Thoracic aorta (tissue), 2 donors: Measurements from ENCODE around the gene FUT6. TPM values are rescaled to one million over a fixed set of nuclear protein-coding genes. Genes with fewer than 3 reads are reported as not detected.
"Not testable (repeated sequence)": the region's sequence is repeated elsewhere in the genome, so short reads cannot be mapped to it uniquely, and the experiment has no call there.

ENCODE experiments used
- ATAC-seq: fragments of 150-250 bp; one replicate; pipeline ENCODE4 v1.8.0; 2017; ENCODE audit warnings: low read depth; ENCODE audit not compliant: insufficient number of reproducible peaks, low FRiP score
- DNase-seq: peaks from one replicate; pipeline ENCODE4 v3.0.0-alpha.2; 2020; ENCODE audit warnings: low spot score
- H3K27ac ChIP-seq, 2 donors: fragments of 200-600 bp; sonication (generic); 1 replicate in 1 of 2; 2 replicates in 1 of 2; pipeline ENCODE4 v1.5.1; 2016; ENCODE audit warnings: mild to moderate bottlenecking in 2 of 2, moderate library complexity in 2 of 2
- H3K27me3 ChIP-seq: fragments of 200-600 bp; sonication (generic); replicated peaks from 2 replicates; pipeline ENCODE4 v1.6.0; 2016; ENCODE audit warnings: mild to moderate bottlenecking; ENCODE audit not compliant: insufficient read depth
- H3K36me3 ChIP-seq: fragments of 200-600 bp; sonication (generic); one replicate; pipeline ENCODE4 v1.5.1; 2016
- H3K4me1 ChIP-seq, 2 donors: fragments of 200-600 bp; sonication (generic); 1 replicate in 1 of 2; 2 replicates in 1 of 2; pipeline versions ENCODE4 v1.5.1 to v1.6.0; 2016; ENCODE audit warnings: low read depth in 2 of 2, mild to moderate bottlenecking in 1 of 2; ENCODE audit not compliant: control insufficient read depth in 1 of 2
- H3K4me3 ChIP-seq: fragments of 200-600 bp; sonication (generic); 2 replicates; pipeline ENCODE4 v1.5.1; 2016; ENCODE audit warnings: mild to moderate bottlenecking
- H3K9me3 ChIP-seq: fragments of 200-600 bp; sonication (generic); 2 replicates; pipeline ENCODE4 v1.5.1; 2016
- total RNA-seq, 2 donors: library from RNA; depleted of rRNA; stranded (reverse); fragments of >200 nt; gene quantifications; one replicate each; pipeline versions ENCODE4 v1.1.0 to v1.2.3, GENCODE V29; 2016
- TF ChIP-seq, protein P1 (sequence below): fragments of 200-600 bp; sonication (generic); IDR thresholded peaks from one replicate; pipeline ENCODE4 v1.5.1; 2019; ENCODE audit warnings: antibody characterized with exemption

The FUT6 gene
- total RNA-seq, 2 donors from 2014 or later = not detected

DNA sequence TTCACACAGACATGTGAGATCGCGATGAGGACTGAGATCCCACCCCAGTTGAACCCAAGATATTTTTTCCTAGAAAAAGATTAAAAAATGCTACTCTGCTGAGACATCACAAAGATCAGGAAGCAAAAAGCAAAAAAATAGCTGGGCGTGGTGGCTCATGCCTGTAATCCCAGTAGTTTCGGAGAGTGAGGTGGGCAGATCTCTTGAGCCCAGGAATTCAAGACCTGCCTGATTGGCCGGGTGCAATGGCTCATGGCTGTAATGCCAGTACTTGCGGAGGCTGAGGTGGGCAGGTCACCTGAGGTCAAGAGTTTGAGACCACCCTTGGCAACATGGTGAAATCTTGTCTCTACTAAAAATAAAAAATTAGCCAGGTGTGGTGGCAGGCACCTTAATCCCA, 10.7 kb upstream of the FUT6 start:
- Histone ChIP-seq H3K27me3 (no peaks in the 10 kb centered on the region), H3K27ac (no peak overlapping the region), H3K4me3 (no peak overlapping the region), H3K9me3 (no peaks in the 10 kb centered on the region), H3K4me1 (no peaks in the 10 kb centered on the region), H3K36me3 (no peaks in the 10 kb centered on the region)
- DNase-seq (no peak), ATAC-seq (no peak)
- TF ChIP-seq, protein P1, sequence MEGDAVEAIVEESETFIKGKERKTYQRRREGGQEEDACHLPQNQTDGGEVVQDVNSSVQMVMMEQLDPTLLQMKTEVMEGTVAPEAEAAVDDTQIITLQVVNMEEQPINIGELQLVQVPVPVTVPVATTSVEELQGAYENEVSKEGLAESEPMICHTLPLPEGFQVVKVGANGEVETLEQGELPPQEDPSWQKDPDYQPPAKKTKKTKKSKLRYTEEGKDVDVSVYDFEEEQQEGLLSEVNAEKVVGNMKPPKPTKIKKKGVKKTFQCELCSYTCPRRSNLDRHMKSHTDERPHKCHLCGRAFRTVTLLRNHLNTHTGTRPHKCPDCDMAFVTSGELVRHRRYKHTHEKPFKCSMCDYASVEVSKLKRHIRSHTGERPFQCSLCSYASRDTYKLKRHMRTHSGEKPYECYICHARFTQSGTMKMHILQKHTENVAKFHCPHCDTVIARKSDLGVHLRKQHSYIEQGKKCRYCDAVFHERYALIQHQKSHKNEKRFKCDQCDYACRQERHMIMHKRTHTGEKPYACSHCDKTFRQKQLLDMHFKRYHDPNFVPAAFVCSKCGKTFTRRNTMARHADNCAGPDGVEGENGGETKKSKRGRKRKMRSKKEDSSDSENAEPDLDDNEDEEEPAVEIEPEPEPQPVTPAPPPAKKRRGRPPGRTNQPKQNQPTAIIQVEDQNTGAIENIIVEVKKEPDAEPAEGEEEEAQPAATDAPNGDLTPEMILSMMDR = no peak

GRCh38 chr19:5848621-5849020, 9.1 kb upstream of the FUT6 start:
- ATAC-seq, H3K27me3 ChIP-seq, H3K36me3 ChIP-seq, H3K27ac ChIP-seq, DNase-seq, H3K4me3 ChIP-seq, H3K4me1 ChIP-seq, H3K9me3 ChIP-seq: not testable (repeated sequence)

GRCh38 chr19:5847846-5848245, 8.3 kb upstream of the FUT6 start:
- H3K36me3 ChIP-seq, H3K4me3 ChIP-seq, H3K4me1 ChIP-seq, H3K27ac ChIP-seq, DNase-seq, ATAC-seq, H3K27me3 ChIP-seq, H3K9me3 ChIP-seq: not testable (repeated sequence)

- H3K4me1 ChIP-seq = no peaks in the 10 kb centered on the region
- no peak for ATAC-seq
- H3K4me3 ChIP-seq = no peak overlapping the region
- H3K9me3 ChIP-seq = no peaks in the 10 kb centered on the region
- TF ChIP-seq, protein P1 = no peak
- H3K27ac ChIP-seq = no peak overlapping the region
- H3K27me3 ChIP-seq = no peaks in the 10 kb centered on the region
- no peak for DNase-seq
- no peaks in the 10 kb centered on the region for H3K36me3 ChIP-seq
Observed at GRCh38 chr19:5844456-5845433, 5.2 kb upstream of the FUT6 start.

DNA sequence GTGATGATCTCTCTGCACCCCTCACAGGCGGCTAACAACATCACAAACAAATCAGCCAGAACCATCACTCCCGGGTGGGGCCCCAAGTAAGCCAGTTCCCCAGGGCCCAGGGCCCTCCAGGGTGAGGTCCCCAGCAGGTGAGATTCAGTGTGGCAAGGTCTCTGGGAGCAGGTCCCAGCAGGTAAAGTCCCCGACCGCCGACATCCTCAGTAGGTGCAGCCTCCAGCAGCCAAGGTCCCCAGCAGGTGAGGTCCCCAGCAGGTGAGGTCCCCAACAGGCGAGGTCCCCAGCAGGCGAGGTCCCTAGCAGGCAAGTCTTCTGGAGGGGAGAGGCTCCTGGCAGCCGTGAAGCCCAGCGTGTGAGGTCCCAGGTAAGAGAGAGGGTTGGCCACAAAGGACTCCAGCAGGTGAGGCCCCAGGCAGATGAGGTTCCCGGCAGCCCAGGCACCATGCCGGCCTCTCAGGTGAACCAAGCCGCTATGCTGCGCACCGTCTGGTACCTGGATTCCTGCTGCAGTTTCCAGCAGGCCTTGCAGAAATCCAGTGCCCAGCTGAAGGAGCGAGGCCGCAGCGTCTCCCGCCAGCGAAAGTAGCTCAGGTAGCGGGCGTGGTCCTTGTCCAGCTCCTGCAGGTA, 3.9 kb upstream of the FUT6 start:
- H3K36me3 ChIP-seq = no peaks in the 10 kb centered on the region
- TF ChIP-seq, protein P1 = no peak

GRCh38 chr19:5841735-5842111, 2.2 kb upstream of the FUT6 start:
- H3K27ac ChIP-seq, DNase-seq, H3K4me1 ChIP-seq, H3K9me3 ChIP-seq, H3K36me3 ChIP-seq, H3K4me3 ChIP-seq, H3K27me3 ChIP-seq, ATAC-seq: not testable (repeated sequence)

More for the DNA sequence above, 3.9 kb upstream of the FUT6 start:
- no peaks in the 10 kb centered on the region for H3K27me3 ChIP-seq
- ATAC-seq (no peak), DNase-seq (no peak)
- H3K27ac ChIP-seq = no peak overlapping the region
- no peaks in the 10 kb centered on the region for H3K4me1 ChIP-seq
- no peaks in the 10 kb centered on the region for H3K9me3 ChIP-seq
- no peak overlapping the region for H3K4me3 ChIP-seq
